Measurements from ENCODE around the gene SLC25A38.
A peak's percentile ranks its signal among the peaks of the same experiment; 100 is the strongest.

SLC25A38 gene

GRCh38 chr3:39438880-39439279 is 55.7 kb downstream of the SLC25A38 start:
- DNase-seq, result no peak

- no peak for DNase-seq
Observed at GRCh38 chr3:39440316-39440715, 57.1 kb downstream of the SLC25A38 start.

- peak; percentile 42 for DNase-seq
Observed at GRCh38 chr3:39443530-39443929, 60.4 kb downstream of the SLC25A38 start.

- DNase-seq, result no peak
Observed at GRCh38 chr3:39445927-39446326, 62.8 kb downstream of the SLC25A38 start.

GRCh38 chr3:39446444-39446843 is 63.3 kb downstream of the SLC25A38 start:
- DNase-seq, result no peak
